Osteocyte (in vitro differentiated cells): ENCODE data around the gene BNC2. TPM values are rescaled to one million over a fixed set of nuclear protein-coding genes. Genes with fewer than 3 reads are reported as not detected.

ENCODE experiments used
- DNase-seq: peaks from one replicate; pipeline ENCODE4 v3.0.0; 2021; ENCODE audit warnings: mixed read lengths; ENCODE audit not compliant: unreplicated experiment; ENCODE audit errors: extremely low spot score
- H3K27ac Mint-ChIP-seq: one replicate; pipeline ENCODE4 v1.8.0; 2021; ENCODE audit warnings: mild to moderate bottlenecking, mixed read lengths; ENCODE audit not compliant: unreplicated experiment
- H3K27me3 Mint-ChIP-seq: one replicate; pipeline ENCODE4 v1.8.0; 2021; ENCODE audit warnings: mixed read lengths; ENCODE audit not compliant: unreplicated experiment
- H3K36me3 Mint-ChIP-seq: one replicate; pipeline ENCODE4 v1.8.0; 2021; ENCODE audit warnings: mixed read lengths; ENCODE audit not compliant: unreplicated experiment
- H3K4me1 Mint-ChIP-seq: one replicate; pipeline ENCODE4 v1.8.0; 2021; ENCODE audit warnings: mixed read lengths; ENCODE audit not compliant: unreplicated experiment
- H3K4me3 Mint-ChIP-seq: one replicate; pipeline ENCODE4 v1.8.0; 2021; ENCODE audit warnings: mild to moderate bottlenecking, moderate library complexity, mixed read lengths; ENCODE audit not compliant: unreplicated experiment
- H3K9me3 Mint-ChIP-seq: one replicate; pipeline ENCODE4 v1.8.0; 2021; ENCODE audit warnings: mixed read lengths; ENCODE audit not compliant: unreplicated experiment
- CTCF ChIP-seq: fragments of 200-600 bp; sonication (generic); IDR thresholded peaks from 2 replicates; pipeline ENCODE4 v1.5.0; 2021; ENCODE audit warnings: antibody characterized with exemption, mild to moderate bottlenecking, moderate library complexity
- total RNA-seq: library from RNA; stranded (reverse); gene quantifications from 2 replicates; pipeline ENCODE4 v1.2.1, GENCODE V29; 2021

BNC2 gene
- total RNA-seq, 1 donor from 2014 or later = 66.5 TPM

DNA sequence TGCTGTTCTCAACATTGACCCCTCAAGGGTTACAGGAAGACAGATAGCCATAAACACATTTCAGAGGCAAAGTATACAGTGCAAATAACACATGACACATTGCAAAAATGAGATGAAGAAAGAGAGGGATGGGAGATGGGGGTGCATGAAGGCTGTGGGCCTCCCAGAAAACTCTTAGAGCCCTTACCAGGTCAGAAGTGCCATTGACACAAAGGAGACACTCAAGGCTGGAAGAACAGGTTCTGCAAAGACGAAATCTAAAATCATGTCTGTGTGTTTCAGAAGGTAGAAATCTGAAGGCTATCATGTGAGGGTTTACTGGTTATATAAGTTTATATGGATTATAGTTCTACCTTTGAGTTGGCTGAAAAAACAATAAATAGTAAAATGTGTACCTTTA lies 318.8 kb downstream of the BNC2 start:
- Mint-ChIP-seq H3K9me3 (no peaks in the 10 kb centered on the region), H3K4me1 (no peaks in the 10 kb centered on the region), H3K27me3 (no peaks in the 10 kb centered on the region), H3K27ac (no peak overlapping the region), H3K36me3 (peaks cover 55% of the 10 kb centered on the region), H3K4me3 (no peak overlapping the region)
- no peak for DNase-seq
- no peak for TF ChIP-seq CTCF

- H3K4me1 Mint-ChIP-seq = peaks cover 29% of the 10 kb centered on the region
- no peak for DNase-seq
- TF ChIP-seq CTCF = no peak
- H3K9me3 Mint-ChIP-seq = no peaks in the 10 kb centered on the region
- H3K27me3 Mint-ChIP-seq = no peaks in the 10 kb centered on the region
- H3K27ac Mint-ChIP-seq = no peak overlapping the region
- H3K36me3 Mint-ChIP-seq = peaks cover 33% of the 10 kb centered on the region
- H3K4me3 Mint-ChIP-seq = no peak overlapping the region
These were observed 324.8 kb downstream of the BNC2 start for GRCh38 chr9:16545639-16546038.

GRCh38 chr9:16544842-16545241 lies 325.6 kb downstream of the BNC2 start:
- no peak for TF ChIP-seq CTCF
- Mint-ChIP-seq H3K4me1 (peaks cover 30% of the 10 kb centered on the region), H3K27me3 (no peaks in the 10 kb centered on the region), H3K9me3 (no peaks in the 10 kb centered on the region), H3K4me3 (no peak overlapping the region), H3K27ac (peak overlapping the region; percentile 7), H3K36me3 (peaks cover 29% of the 10 kb centered on the region)
- no peak for DNase-seq

DNA sequence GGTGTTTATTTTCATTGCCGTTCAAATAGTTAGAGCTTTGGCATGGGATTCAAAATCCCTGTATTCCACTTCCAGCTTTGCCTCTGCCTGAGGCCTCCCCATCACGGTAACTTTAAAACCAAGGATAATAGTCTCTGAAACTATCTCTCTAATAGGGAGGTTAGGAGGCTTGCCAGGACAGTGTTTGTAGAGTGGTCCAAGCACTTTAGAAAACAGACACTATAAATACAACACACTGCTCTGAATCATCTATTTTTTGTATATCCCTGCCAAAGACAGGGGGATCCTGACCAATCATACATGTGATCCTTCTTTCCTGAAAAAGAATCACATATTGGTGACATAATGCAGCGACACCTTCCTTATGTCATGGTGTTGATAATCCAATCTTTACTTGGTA lies 326.8 kb downstream of the BNC2 start:
- TF ChIP-seq CTCF = no peak
- no peak overlapping the region for H3K27ac Mint-ChIP-seq
- H3K27me3 Mint-ChIP-seq = no peaks in the 10 kb centered on the region
- no peaks in the 10 kb centered on the region for H3K9me3 Mint-ChIP-seq
- H3K4me3 Mint-ChIP-seq = no peak overlapping the region
- peaks cover 30% of the 10 kb centered on the region for H3K4me1 Mint-ChIP-seq
- DNase-seq = no peak
- peaks cover 26% of the 10 kb centered on the region for H3K36me3 Mint-ChIP-seq

GRCh38 chr9:16543225-16543624 lies 327.2 kb downstream of the BNC2 start:
- TF ChIP-seq CTCF = no peak
- no peak overlapping the region for H3K4me3 Mint-ChIP-seq
- DNase-seq = no peak
- H3K9me3 Mint-ChIP-seq = no peaks in the 10 kb centered on the region
- no peaks in the 10 kb centered on the region for H3K27me3 Mint-ChIP-seq
- H3K36me3 Mint-ChIP-seq = peaks cover 27% of the 10 kb centered on the region
- peaks cover 30% of the 10 kb centered on the region for H3K4me1 Mint-ChIP-seq
- H3K27ac Mint-ChIP-seq = no peak overlapping the region
